Spleen (tissue), 7 donors: ENCODE results near the gene LPGAT1.

Experiments
- POLR2A ChIP-seq, 3 donors: fragments of 450-650 bp; IDR thresholded peaks; one replicate each; pipeline ENCODE4 v1.5.1; 2017; ENCODE audit warnings: antibody characterized with exemption in 3 of 3, mild to moderate bottlenecking in 1 of 3
- TF ChIP-seq, protein P1 (sequence below), 11 experiments: fragments of 200-600 bp in 7 of 11; fragments of 450-650 bp in 4 of 11; sonication (generic) in 4 of 11; IDR thresholded peaks in 8 of 11; conservative IDR thresholded peaks in 3 of 11; 1 replicate in 7 of 11; 2 replicates in 4 of 11; pipeline versions ENCODE4 v1.4.0 to v1.8.0; 2016 to 2021; ENCODE audit warnings: antibody characterized with exemption in 11 of 11, inconsistent platforms in 4 of 11, mild to moderate bottlenecking in 1 of 11
- donor health status: DM: no; HTN: no; CAD: no; lungs with moderate emphysema.
- donor health status: DM: no; HTN: no; CAD: no.
- donor health status: DM: no; HTN: no; CAD: no.

DNA sequence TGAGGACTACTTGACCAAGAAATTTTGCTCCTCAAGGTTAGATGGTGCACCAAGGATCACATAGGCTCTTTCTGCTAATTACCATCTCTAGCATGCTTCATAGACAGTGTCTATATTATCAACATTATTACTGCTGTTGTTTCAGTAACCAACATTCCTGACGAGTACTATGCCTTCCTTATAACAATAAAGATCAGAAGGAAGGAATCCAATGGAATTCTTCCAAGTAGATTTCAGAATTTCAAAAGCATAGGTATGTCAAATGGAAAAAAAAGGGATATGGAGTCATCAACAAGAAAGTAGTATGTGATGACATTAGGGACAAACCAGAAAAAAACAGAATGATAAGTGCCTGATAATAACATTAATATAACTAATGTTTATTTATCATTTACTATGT, 39.6 kb upstream of the LPGAT1 start:
- TF ChIP-seq, protein P1, sequence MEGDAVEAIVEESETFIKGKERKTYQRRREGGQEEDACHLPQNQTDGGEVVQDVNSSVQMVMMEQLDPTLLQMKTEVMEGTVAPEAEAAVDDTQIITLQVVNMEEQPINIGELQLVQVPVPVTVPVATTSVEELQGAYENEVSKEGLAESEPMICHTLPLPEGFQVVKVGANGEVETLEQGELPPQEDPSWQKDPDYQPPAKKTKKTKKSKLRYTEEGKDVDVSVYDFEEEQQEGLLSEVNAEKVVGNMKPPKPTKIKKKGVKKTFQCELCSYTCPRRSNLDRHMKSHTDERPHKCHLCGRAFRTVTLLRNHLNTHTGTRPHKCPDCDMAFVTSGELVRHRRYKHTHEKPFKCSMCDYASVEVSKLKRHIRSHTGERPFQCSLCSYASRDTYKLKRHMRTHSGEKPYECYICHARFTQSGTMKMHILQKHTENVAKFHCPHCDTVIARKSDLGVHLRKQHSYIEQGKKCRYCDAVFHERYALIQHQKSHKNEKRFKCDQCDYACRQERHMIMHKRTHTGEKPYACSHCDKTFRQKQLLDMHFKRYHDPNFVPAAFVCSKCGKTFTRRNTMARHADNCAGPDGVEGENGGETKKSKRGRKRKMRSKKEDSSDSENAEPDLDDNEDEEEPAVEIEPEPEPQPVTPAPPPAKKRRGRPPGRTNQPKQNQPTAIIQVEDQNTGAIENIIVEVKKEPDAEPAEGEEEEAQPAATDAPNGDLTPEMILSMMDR (IDR thresholded peaks at IDR 0.05 in 8 of 11, conservative IDR thresholded peaks at IDR 0.05 in 3 of 11) = no peak
- no peak for TF ChIP-seq POLR2A (IDR thresholded peaks at IDR 0.05)
